ENCODE results near the gene BBS9.

BBS9 gene

DNA sequence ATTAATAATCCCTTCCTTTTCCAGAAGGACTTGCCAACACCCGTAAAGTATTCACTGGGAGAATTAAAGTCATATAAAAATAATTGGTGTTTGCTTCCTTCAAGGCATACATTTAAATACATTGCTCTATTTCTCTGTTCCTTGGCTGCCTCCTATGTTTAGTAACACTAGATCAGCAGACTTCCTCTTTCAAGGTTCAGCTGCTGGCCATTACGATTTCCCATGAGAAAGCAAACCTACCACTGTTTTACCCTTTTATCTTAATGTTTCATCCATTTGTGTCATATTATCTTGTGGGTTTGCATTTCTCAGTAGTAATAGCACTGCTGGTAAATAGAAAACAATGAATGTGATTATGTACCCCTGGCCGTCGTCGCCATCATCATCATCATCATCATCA, 462.1 kb downstream of the BBS9 start:
- FAIRE-seq (no peak), DNase-seq (ENCODE audit: low spot score) (no peak)

GRCh38 chr7:33592718-33593117, 463.4 kb downstream of the BBS9 start:
- DNase-seq (ENCODE audit: low spot score) = no peak
- no peak for FAIRE-seq

GRCh38 chr7:33593611-33594010, 464.2 kb downstream of the BBS9 start:
- no peak for DNase-seq (ENCODE audit: low spot score)
- no peak for FAIRE-seq

DNA sequence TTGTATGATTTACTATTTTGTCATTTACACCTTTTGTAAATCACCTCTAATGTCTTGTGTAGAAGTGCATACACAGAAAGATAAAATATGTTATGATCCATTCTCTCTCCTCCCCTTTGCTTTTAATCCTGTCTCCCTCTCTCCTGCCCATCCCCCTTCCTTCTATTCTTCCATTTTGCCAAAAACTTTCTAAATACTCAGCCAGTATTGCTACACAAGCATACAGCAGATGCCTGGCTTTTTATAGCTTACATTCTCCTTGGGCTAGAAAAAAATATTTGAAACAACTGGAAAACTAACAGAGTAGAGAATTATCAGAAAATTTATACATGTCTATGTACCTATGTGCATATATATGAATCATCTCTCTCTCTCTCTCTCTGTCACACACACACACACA, 467.3 kb downstream of the BBS9 start:
- FAIRE-seq = no peak
- DNase-seq (ENCODE audit: low spot score) = no peak

- FAIRE-seq (no peak), DNase-seq (ENCODE audit: low spot score) (no peak)
Observed at GRCh38 chr7:33597181-33597580, 467.8 kb downstream of the BBS9 start.

DNA sequence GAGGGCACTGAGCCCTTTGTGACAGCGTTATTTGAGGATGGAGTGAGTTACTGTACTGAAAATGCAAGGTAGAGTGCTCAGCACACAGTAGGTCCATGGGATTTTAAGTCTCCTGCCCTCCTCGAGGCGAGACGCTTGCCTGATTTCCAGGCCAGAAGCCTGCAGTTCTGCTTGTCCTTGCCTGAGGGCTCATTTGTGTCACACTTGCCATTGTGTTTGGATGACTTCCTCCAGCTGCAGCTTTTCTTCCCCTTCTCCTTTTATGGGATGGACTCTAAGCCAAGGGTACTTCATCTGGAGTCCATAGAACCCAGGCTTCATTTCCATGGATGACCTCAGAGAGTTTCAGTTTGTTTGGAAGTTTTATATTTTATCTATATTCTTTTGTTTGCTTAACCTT, 471.7 kb downstream of the BBS9 start:
- no peak for FAIRE-seq
- DNase-seq (ENCODE audit: low spot score) = no peak

- FAIRE-seq = no peak
Observed at GRCh38 chr7:33601884-33602283, 472.5 kb downstream of the BBS9 start.

GRCh38 chr7:33604056-33604455, 474.7 kb downstream of the BBS9 start:
- DNase-seq (ENCODE audit: low spot score) (no peak), FAIRE-seq (no peak)

More at GRCh38 chr7:33601884-33602283, 472.5 kb downstream of the BBS9 start:
- DNase-seq (ENCODE audit: low spot score) = no peak

DNA sequence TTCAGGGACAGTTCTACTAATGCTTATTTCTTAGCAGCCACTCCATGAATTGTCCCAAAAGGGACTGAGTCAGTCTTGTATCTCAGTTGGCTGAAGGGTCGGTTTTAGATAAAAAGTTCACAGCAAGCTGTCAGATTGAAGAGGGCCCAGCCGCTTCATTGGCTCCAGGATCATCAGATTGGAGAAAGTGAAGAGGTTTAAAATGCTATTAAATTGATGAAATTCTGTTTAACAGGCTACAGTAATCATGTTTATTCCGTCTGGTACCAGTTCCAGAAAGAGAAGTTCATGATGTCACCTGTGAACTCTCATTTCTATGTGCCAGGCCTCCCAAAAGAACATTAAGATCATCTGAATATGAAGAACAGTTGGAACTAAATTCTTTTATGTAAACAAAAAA, 481.6 kb downstream of the BBS9 start:
- FAIRE-seq (no peak), DNase-seq (ENCODE audit: low spot score) (no peak)

DNA sequence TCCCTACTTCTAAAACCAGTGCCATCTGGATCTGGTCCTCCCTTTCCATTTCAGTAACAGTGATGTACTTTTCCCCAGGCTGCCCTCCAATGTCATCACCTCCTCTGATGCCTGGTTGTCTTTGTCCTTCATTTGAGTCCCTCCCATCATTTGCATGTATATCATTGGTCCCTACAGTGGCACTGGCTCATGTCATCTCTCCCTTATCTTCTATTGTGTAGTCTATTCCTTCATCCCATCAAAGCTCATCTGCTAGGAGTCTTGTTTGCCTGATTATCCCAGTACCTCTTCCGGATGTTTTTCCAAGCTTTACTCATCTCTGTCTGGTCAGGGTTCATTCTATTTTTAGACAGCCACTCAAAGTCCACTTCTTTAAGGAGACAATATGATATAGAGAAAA, 483.1 kb downstream of the BBS9 start:
- DNase-seq (ENCODE audit: low spot score) (no peak), FAIRE-seq (no peak)

DNA sequence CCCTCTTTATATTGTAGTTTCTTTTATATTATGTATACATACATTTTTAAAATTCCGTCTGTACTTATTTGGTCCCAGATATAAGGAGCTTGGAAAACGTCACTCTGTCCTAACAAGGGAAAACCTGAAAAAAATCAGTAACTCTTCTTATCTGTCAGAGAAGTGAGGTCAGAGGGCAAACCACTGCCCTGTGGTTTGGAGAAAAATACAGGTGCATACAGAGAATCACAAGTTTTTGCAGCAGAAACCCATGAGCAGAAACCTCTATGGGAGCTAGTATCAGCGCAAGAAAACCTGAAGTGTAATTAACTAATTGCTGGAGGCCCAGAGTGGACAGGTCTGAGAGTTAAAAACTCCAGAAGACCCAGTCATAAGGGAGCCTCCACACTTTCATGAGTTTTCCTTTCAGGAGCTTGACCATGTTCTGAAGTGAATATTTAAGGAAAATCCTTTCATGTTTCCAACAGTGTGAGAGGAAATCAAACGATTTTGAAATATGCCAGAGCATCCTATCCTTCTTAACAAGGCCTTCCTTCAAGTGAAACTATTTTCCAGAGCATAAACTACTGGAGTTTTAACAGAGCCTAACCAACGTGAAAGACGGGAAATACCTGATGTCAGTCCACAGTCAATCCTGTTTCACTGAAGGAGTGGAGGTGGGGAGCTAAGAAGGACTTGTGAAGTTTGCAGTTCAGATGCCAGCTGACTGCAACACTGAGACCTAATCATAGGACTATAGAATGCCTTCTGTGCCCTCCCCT, 485.2 kb downstream of the BBS9 start:
- FAIRE-seq (no peak), DNase-seq (ENCODE audit: low spot score) (no peak)

DNA sequence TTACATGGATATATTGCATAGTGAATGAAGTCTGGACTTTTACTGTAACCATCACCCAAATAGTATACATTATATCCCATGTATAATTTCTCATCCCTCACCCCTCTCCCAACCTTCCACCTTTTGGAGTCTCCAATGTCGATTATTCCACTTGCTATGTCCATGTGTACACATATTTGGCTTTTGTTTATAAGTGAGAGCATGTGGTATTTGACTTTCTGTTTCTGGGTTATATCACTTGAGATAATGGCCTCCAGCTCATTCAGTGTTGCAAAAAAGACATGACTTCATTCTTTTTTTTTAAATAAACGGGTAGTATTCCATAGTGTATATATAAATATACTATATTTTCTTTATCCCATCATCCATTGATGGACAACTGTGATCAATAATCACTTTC, 487.4 kb downstream of the BBS9 start:
- DNase-seq (ENCODE audit: low spot score) (no peak), FAIRE-seq (no peak)

DNA sequence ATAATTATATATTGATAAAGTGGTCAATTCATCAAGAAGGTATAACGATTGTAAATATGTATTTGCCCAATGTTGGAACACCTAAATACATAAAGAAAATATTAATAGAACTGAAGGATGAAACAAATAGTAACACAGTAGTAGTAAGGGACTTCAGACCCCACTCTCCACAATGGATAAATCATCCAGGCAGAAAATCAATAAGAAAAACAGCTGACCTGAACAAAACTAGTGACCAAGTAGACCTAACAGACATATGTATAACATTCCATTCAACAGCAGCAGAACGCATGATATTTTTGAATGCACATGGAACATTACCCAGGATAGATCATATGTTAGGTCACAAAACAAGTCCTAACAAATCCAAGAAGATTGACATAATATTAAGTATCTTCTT, 489.9 kb downstream of the BBS9 start:
- DNase-seq (ENCODE audit: low spot score) (no peak), FAIRE-seq (no peak)

DNA sequence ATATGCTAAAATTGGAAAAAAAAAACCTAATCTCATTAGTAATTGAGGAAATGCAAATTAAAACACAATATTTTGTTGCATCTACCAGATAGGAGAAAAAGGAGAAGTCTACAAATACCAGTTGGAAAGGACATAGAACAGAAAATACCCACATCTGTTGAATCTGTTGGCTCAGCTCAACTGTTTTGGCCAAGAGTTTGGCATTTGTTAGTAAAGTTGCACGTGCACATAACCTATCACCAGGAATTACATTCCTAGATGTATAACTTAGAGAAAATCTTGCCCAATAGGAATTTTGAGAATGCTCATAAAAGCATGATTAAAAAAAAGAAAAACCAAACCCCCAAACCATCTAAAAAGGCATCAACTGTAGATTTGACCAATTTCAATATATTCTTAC, 493.9 kb downstream of the BBS9 start:
- DNase-seq (ENCODE audit: low spot score) = no peak
- no peak for FAIRE-seq

GRCh38 chr7:33624215-33624614, 494.9 kb downstream of the BBS9 start:
- DNase-seq (ENCODE audit: low spot score) (no peak), FAIRE-seq (no peak)

- FAIRE-seq (no peak), DNase-seq (ENCODE audit: low spot score) (no peak)
Observed at GRCh38 chr7:33626869-33627268, 497.5 kb downstream of the BBS9 start.

DNA sequence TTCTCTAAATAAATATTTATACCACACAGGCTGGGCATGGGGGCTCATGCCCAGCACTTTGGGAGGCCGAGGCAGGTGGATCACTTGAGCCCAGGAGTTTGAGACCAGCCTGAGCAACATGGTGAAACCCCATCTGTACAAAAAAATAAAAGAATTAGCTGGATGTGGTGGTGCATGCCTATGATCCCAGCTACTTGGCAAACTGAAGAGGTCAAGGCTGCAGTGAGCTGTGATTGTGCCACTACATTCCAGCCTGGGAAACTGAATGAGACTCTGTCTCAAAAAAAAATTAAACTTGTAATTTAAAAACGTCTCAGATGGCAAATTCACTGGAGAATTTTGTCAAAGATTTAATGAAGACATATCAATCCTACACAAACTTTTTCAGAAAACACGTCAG, 498.4 kb downstream of the BBS9 start:
- no peak for FAIRE-seq

GRCh38 chr7:33628894-33629293, 499.5 kb downstream of the BBS9 start:
- FAIRE-seq (no peak), DNase-seq (ENCODE audit: low spot score) (no peak)

More for the DNA sequence above, 498.4 kb downstream of the BBS9 start:
- no peak for DNase-seq (ENCODE audit: low spot score)

- FAIRE-seq = no peak
- DNase-seq (ENCODE audit: low spot score) = no peak
Observed at GRCh38 chr7:33630359-33630758, 501.0 kb downstream of the BBS9 start.

DNA sequence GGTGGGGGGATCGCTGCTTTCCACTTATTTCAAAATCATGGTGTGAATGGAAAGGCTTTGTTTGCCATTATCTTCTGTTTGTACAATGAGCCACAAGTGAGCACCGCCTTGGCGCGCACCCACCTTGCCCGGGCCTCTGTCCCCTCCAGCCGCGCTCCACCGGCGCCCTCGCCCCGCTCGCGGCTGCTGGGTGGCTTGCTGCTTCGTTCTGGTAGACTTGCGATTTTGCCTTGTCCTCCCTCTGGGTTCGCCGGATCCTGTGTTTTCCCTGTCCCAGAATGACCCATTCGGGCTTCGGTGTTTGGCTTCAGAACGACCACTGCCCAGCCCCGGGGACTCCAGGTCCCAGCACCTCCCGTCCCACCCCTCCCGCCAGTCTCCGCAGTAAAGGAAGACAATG, 503.0 kb downstream of the BBS9 start:
- no peak for DNase-seq (ENCODE audit: low spot score)
- no peak for FAIRE-seq

GRCh38 chr7:33632840-33633525, 503.6 kb downstream of the BBS9 start:
- FAIRE-seq (no peak), DNase-seq (ENCODE audit: low spot score) (no peak)

GRCh38 chr7:33634606-33635005, 505.2 kb downstream of the BBS9 start:
- DNase-seq (ENCODE audit: low spot score) = no peak
- FAIRE-seq = no peak

GRCh38 chr7:33636359-33636758, 507.0 kb downstream of the BBS9 start:
- FAIRE-seq (no peak), DNase-seq (ENCODE audit: low spot score) (no peak)

Measured in urothelium cell line (cell line).